ENCODE results near the gene EFNB3. TPM values are rescaled to one million over a fixed set of nuclear protein-coding genes. Genes with fewer than 3 reads are reported as not detected.

The EFNB3 gene
- total RNA-seq, 3 donors from 2014 or later, result 0.08 TPM; not detected in 2

- Mint-ChIP-seq H3K9me3 (no peaks in the 10 kb centered on the region), H3K36me3 (ENCODE audit: insufficient read depth) (peaks cover 16% of the 10 kb centered on the region), H3K4me1 (ENCODE audit: low read depth) (peaks cover 29% of the 10 kb centered on the region), H3K4me3 (peak within 1 kb of the TSS; percentile 87), H3K27me3 (ENCODE audit: low read depth) (no peaks in the 10 kb centered on the region)
- ATAC-seq (peak; percentile 47 to 53), DNase-seq (peak; percentile 77)
Measured at GRCh38 chr17:7687072-7687907, 17.7 kb upstream of the EFNB3 start, which contains the start of gene TP53. TP53 (minus strand) TSS chr17:7687490; CDS start chr17:7676594, 10,896 bp downstream.

GRCh38 chr17:7687908-7688807, 16.8 kb upstream of the EFNB3 start, which contains the start of gene WRAP53:
WRAP53 (plus strand) TSS chr17:7688477; CDS start chr17:7688649, 172 bp downstream.
- ATAC-seq (peak; percentile 78 to 83), DNase-seq (peak; percentile 94)
- H3K4me1 Mint-ChIP-seq (ENCODE audit: low read depth), result peaks cover 26% of the 10 kb centered on the region
- H3K9me3 Mint-ChIP-seq, result no peaks in the 10 kb centered on the region
- peak within 1 kb of the TSS; percentile 87 for H3K4me3 Mint-ChIP-seq
- H3K27me3 Mint-ChIP-seq (ENCODE audit: low read depth), result no peaks in the 10 kb centered on the region
- H3K36me3 Mint-ChIP-seq (ENCODE audit: insufficient read depth), result peaks cover 20% of the 10 kb centered on the region

GRCh38 chr17:7688808-7689316, 16.1 kb upstream of the EFNB3 start:
- H3K4me3 Mint-ChIP-seq, result peak overlapping the region; percentile 87
- peaks cover 23% of the 10 kb centered on the region for H3K36me3 Mint-ChIP-seq (ENCODE audit: insufficient read depth)
- peaks cover 24% of the 10 kb centered on the region for H3K4me1 Mint-ChIP-seq (ENCODE audit: low read depth)
- H3K9me3 Mint-ChIP-seq, result no peaks in the 10 kb centered on the region
- no peaks in the 10 kb centered on the region for H3K27me3 Mint-ChIP-seq (ENCODE audit: low read depth)
- DNase-seq (no peak), ATAC-seq (no peak)

- Mint-ChIP-seq H3K4me1 (ENCODE audit: low read depth) (no peaks in the 10 kb centered on the region), H3K4me3 (no peak overlapping the region), H3K9me3 (no peaks in the 10 kb centered on the region), H3K36me3 (ENCODE audit: insufficient read depth) (peaks cover 31% of the 10 kb centered on the region), H3K27me3 (ENCODE audit: low read depth) (no peaks in the 10 kb centered on the region)
- ATAC-seq (no peak), DNase-seq (no peak)
Measured at GRCh38 chr17:7695586-7695985, 9.4 kb upstream of the EFNB3 start.

- Mint-ChIP-seq H3K27me3 (ENCODE audit: low read depth) (peaks cover 6% of the 10 kb centered on the region), H3K4me3 (no peak overlapping the region), H3K9me3 (no peaks in the 10 kb centered on the region), H3K4me1 (ENCODE audit: low read depth) (no peaks in the 10 kb centered on the region), H3K36me3 (ENCODE audit: insufficient read depth) (peaks cover 42% of the 10 kb centered on the region)
- ATAC-seq, result no peak
- DNase-seq, result no peak
Measured at GRCh38 chr17:7697828-7698588, 7.0 kb upstream of the EFNB3 start.

GRCh38 chr17:7700510-7700909, 4.5 kb upstream of the EFNB3 start:
- no peak for DNase-seq
- Mint-ChIP-seq H3K9me3 (no peaks in the 10 kb centered on the region), H3K4me1 (ENCODE audit: low read depth) (peaks cover 9% of the 10 kb centered on the region), H3K4me3 (no peak overlapping the region), H3K36me3 (ENCODE audit: insufficient read depth) (peaks cover 36% of the 10 kb centered on the region), H3K27me3 (ENCODE audit: low read depth) (peaks cover 24% of the 10 kb centered on the region)
- no peak for ATAC-seq

GRCh38 chr17:7701681-7702080, 3.3 kb upstream of the EFNB3 start:
- no peak overlapping the region for H3K4me3 Mint-ChIP-seq
- ATAC-seq, result no peak
- no peaks in the 10 kb centered on the region for H3K9me3 Mint-ChIP-seq

GRCh38 chr17:7702776-7703175, 2.2 kb upstream of the EFNB3 start:
- no peak for DNase-seq
- Mint-ChIP-seq H3K9me3 (no peaks in the 10 kb centered on the region), H3K36me3 (ENCODE audit: insufficient read depth) (peaks cover 26% of the 10 kb centered on the region), H3K4me1 (ENCODE audit: low read depth) (peaks cover 18% of the 10 kb centered on the region), H3K27me3 (ENCODE audit: low read depth) (peaks cover 44% of the 10 kb centered on the region), H3K4me3 (no peak overlapping the region)
- ATAC-seq, result no peak

More at GRCh38 chr17:7701681-7702080, 3.3 kb upstream of the EFNB3 start:
- Mint-ChIP-seq H3K36me3 (ENCODE audit: insufficient read depth) (peaks cover 28% of the 10 kb centered on the region), H3K4me1 (ENCODE audit: low read depth) (peaks cover 18% of the 10 kb centered on the region), H3K27me3 (ENCODE audit: low read depth) (peaks cover 34% of the 10 kb centered on the region)
- no peak for DNase-seq

GRCh38 chr17:7703584-7704479, 1.2 kb upstream of the EFNB3 start:
- DNase-seq (no peak), ATAC-seq (peak in 1 of 2 donors; percentile 20)
- Mint-ChIP-seq H3K4me1 (ENCODE audit: low read depth) (peaks cover 18% of the 10 kb centered on the region), H3K4me3 (no peak overlapping the region), H3K36me3 (ENCODE audit: insufficient read depth) (peaks cover 20% of the 10 kb centered on the region), H3K9me3 (no peaks in the 10 kb centered on the region), H3K27me3 (ENCODE audit: low read depth) (peaks cover 54% of the 10 kb centered on the region)

- Mint-ChIP-seq H3K4me1 (ENCODE audit: low read depth) (peaks cover 24% of the 10 kb centered on the region), H3K9me3 (no peaks in the 10 kb centered on the region), H3K4me3 (peak overlapping the region; percentile 48), H3K36me3 (ENCODE audit: insufficient read depth) (peaks cover 19% of the 10 kb centered on the region), H3K27me3 (ENCODE audit: low read depth) (peaks cover 66% of the 10 kb centered on the region)
- no peak for DNase-seq
- ATAC-seq, result peak; percentile 28 to 32
Measured at GRCh38 chr17:7705269-7706255, 560 bp downstream of the EFNB3 start.

- DNase-seq (no peak), ATAC-seq (no peak)
- Mint-ChIP-seq H3K9me3 (no peaks in the 10 kb centered on the region), H3K27me3 (ENCODE audit: low read depth) (peaks cover 75% of the 10 kb centered on the region), H3K4me1 (ENCODE audit: low read depth) (peaks cover 27% of the 10 kb centered on the region), H3K36me3 (ENCODE audit: insufficient read depth) (peaks cover 12% of the 10 kb centered on the region), H3K4me3 (no peak overlapping the region)
Measured at GRCh38 chr17:7706631-7707354, 1.8 kb downstream of the EFNB3 start.
